Naive thymus-derived CD4-positive, alpha-beta T cell (primary cell): ENCODE data around the gene SENP7. TPM values are rescaled to one million over a fixed set of nuclear protein-coding genes. Genes with fewer than 3 reads are reported as not detected.

Experiments used
- ATAC-seq: fragments of 150-1000 bp; cut with Tn5 transposase; 2 replicates; pipeline ENCODE4 v1.10.0; 2021; ENCODE audit warnings: mild to moderate bottlenecking, moderate library complexity
- CTCF ChIA-PET: fragments of 350-600 bp; sonication (Branson Sonifier 250); formaldehyde crosslinking; loops from one replicate; lab custom pipeline; 2021; ENCODE audit warnings: antibody characterized with exemption; lab: Charles Lee
- POLR2A ChIA-PET: fragments of 350-600 bp; sonication (Branson Sonifier 250); formaldehyde crosslinking; loops from one replicate; lab custom pipeline; 2021; ENCODE audit warnings: antibody characterized with exemption, inconsistent platforms; lab: Charles Lee
- DNase-seq, 9 donors: peaks; one replicate each; pipeline versions ENCODE4 v3.0.0 to v3.0.0-alpha.2; 2020 to 2022; ENCODE audit warnings: mixed read lengths in 1 of 9
- H3K27ac ChIP-seq: one replicate; pipeline ENCODE4 v1.7.0; 2013; ENCODE audit warnings: mild to moderate bottlenecking, low read depth, low read length, moderate library complexity
- H3K27me3 ChIP-seq, 2 donors: one replicate each; pipeline ENCODE4 v1.7.0; 2013; ENCODE audit warnings: low read length in 2 of 2, mild to moderate bottlenecking in 2 of 2, moderate library complexity in 2 of 2; ENCODE audit not compliant: control insufficient read depth in 2 of 2, insufficient read depth in 2 of 2
- H3K36me3 ChIP-seq, 3 experiments: 1 replicate in 2 of 3; 2 replicates in 1 of 3; pipeline ENCODE4 v1.7.0; 2013; ENCODE audit warnings: low read length in 3 of 3, mild to moderate bottlenecking in 3 of 3, moderate library complexity in 1 of 3; ENCODE audit not compliant: insufficient read depth in 3 of 3, control insufficient read depth in 2 of 3
- H3K4me1 ChIP-seq, 2 donors: one replicate each; pipeline ENCODE4 v1.7.0; 2013; ENCODE audit warnings: low read length in 2 of 2, mild to moderate bottlenecking in 2 of 2, moderate library complexity in 1 of 2; ENCODE audit not compliant: control insufficient read depth in 2 of 2, insufficient read depth in 2 of 2
- H3K4me3 ChIP-seq: 2 replicates; pipeline ENCODE4 v1.7.0; 2013; ENCODE audit warnings: mild to moderate bottlenecking, low read length
- H3K9me3 ChIP-seq, 3 experiments: 1 replicate in 2 of 3; 2 replicates in 1 of 3; pipeline ENCODE4 v1.7.0; 2013; ENCODE audit warnings: low read length in 3 of 3; ENCODE audit not compliant: control insufficient read depth in 2 of 3
- H3K27ac Mint-ChIP-seq, 9 donors: one replicate each; pipeline ENCODE4 v1.8.0; 2020 to 2022; ENCODE audit warnings: mixed read lengths in 9 of 9, mild to moderate bottlenecking in 8 of 9, moderate library complexity in 5 of 9, inconsistent platforms in 2 of 9
- H3K27me3 Mint-ChIP-seq, 5 donors: one replicate each; pipeline ENCODE4 v1.8.0; 2021 to 2022; ENCODE audit warnings: mixed read lengths in 5 of 5, mild to moderate bottlenecking in 1 of 5
- H3K36me3 Mint-ChIP-seq, 5 donors: one replicate each; pipeline ENCODE4 v1.8.0; 2020 to 2022; ENCODE audit warnings: mixed read lengths in 5 of 5, mild to moderate bottlenecking in 3 of 5, inconsistent platforms in 1 of 5
- H3K4me1 Mint-ChIP-seq, 7 donors: one replicate each; pipeline ENCODE4 v1.8.0; 2020 to 2022; ENCODE audit warnings: mixed read lengths in 7 of 7, mild to moderate bottlenecking in 3 of 7, inconsistent platforms in 1 of 7
- H3K4me3 Mint-ChIP-seq, 10 donors: one replicate each; pipeline ENCODE4 v1.8.0; 2020 to 2022; ENCODE audit warnings: mild to moderate bottlenecking in 10 of 10, mixed read lengths in 10 of 10, moderate library complexity in 6 of 10, inconsistent platforms in 2 of 10
- H3K9me3 Mint-ChIP-seq, 11 donors: one replicate each; pipeline ENCODE4 v1.8.0; 2020 to 2022; ENCODE audit warnings: mixed read lengths in 11 of 11, mild to moderate bottlenecking in 4 of 11, inconsistent platforms in 1 of 11, moderate library complexity in 1 of 11
- intact Hi-C, 2 donors: fragments of 100-400 bp; cut with micrococcal nuclease; formaldehyde crosslinking; loops; one replicate each; pipeline ENCODE4 v1.15.1; 2023
- polyA plus RNA-seq, 2 donors: library from polyadenylated mRNA; unstranded; fragments of 300-500 nt; fragmentation: Illumina TruSeq; gene quantifications; one replicate each; pipeline ENCODE4 v1.2.3, GENCODE V29; 2021
- total RNA-seq, 6 experiments: library from RNA in 5 of 6; stranded (reverse) in 5 of 6; gene quantifications; 1 replicate in 5 of 6; 2 replicates in 1 of 6; pipeline ENCODE4 v1.2.3 and lab custom pipeline; 2021 to 2026

The SENP7 gene
- total and polyA plus RNA-seq, 7 experiments from 2014 or later = 14.0 to 79.0 (median 48.5) TPM

GRCh38 chr3:101518421-101518871 is 5.4 kb upstream of the SENP7 start:
- H3K9me3 ChIP-seq = no peaks in the 10 kb centered on the region
- ChIA-PET CTCF (interaction anchor here (0.7 kb wide), 1 partner anchor 46 kb away, joined by 3 read pairs; no protein-coding TSS in a partner anchor), POLR2A (interaction anchor here (0.6 to 7.6 kb wide), 16 partner anchors 9 to 309 kb away, joined by 3 to 73 read pairs (median 6); partner anchors contain the start of genes PCNP, TRMT10C and ZBTB11)
- H3K36me3 ChIP-seq = no peaks in the 10 kb centered on the region
- peak overlapping the region; percentile 87 to 98 (median 96) for H3K27ac Mint-ChIP-seq
- peaks cover 0 to 21% (median 2%) of the 10 kb centered on the region in 5 donors for H3K36me3 Mint-ChIP-seq
- DNase-seq (peak in 8 of 9 donors; percentile 40 to 82 (median 76)), ATAC-seq (peak; percentile 91)
- H3K4me3 ChIP-seq = peak overlapping the region; percentile 17
- peaks cover 0 to 5% (median 0%) of the 10 kb centered on the region in 11 donors for H3K9me3 Mint-ChIP-seq
- intact Hi-C loops = loop anchor here (1.0 kb wide), 5 partner anchors 26 to 1117 kb away; partner anchors contain the start of genes TRMT10C (in 2 of the 2), LNP1 (in 1 of the 2) and TOMM70 (in 1 of the 2)
- H3K4me3 Mint-ChIP-seq = peak overlapping the region; percentile 35 to 82 (median 62)
- H3K27me3 Mint-ChIP-seq = no peaks in the 10 kb centered on the region
- peaks cover 20 to 80% (median 71%) of the 10 kb centered on the region in 7 donors for H3K4me1 Mint-ChIP-seq
- H3K27ac ChIP-seq = peak overlapping the region; percentile 77
- H3K4me1 ChIP-seq = peaks cover 54 to 62% of the 10 kb centered on the region in 2 donors
- no peaks in the 10 kb centered on the region for H3K27me3 ChIP-seq

- peak overlapping the region; percentile 96 to 100 (median 98) for H3K27ac Mint-ChIP-seq
- H3K4me3 Mint-ChIP-seq = peak overlapping the region; percentile 98 to 100 (median 100)
- Histone ChIP-seq H3K9me3 (no peaks in the 10 kb centered on the region), H3K27me3 (no peaks in the 10 kb centered on the region), H3K27ac (peak overlapping the region; percentile 92), H3K4me1 (peaks cover 30 to 47% of the 10 kb centered on the region in 2 donors), H3K4me3 (peak overlapping the region; percentile 84), H3K36me3 (peaks cover 0 to 7% (median 0%) of the 10 kb centered on the region in 3 experiments)
- ChIA-PET POLR2A (interaction anchor here (0.9 to 3.9 kb wide), 11 partner anchors 8 to 60 kb away, joined by 3 to 26 read pairs (median 8); partner anchors contain the start of genes PCNP and TRMT10C), CTCF (interaction anchor here (0.7 to 1.1 kb wide), 2 partner anchors 46 to 164 kb away, joined by 3 read pairs; no protein-coding TSS in a partner anchor)
- intact Hi-C loops = loop anchor here (1.0 to 5.0 kb wide), 11 partner anchors 8 to 806 kb away; partner anchors contain the start of genes PCNP (in 2 of the 2), TRMT10C (in 2 of the 2), CEP97 (in 1 of the 2) and NXPE3 (in 1 of the 2)
- H3K4me1 Mint-ChIP-seq = peaks cover 36 to 79% (median 71%) of the 10 kb centered on the region in 7 donors
- peak; percentile 1 for ATAC-seq
- H3K27me3 Mint-ChIP-seq = peaks cover 0 to 4% (median 0%) of the 10 kb centered on the region in 5 donors
- peaks cover 0 to 12% (median 2%) of the 10 kb centered on the region in 11 donors for H3K9me3 Mint-ChIP-seq
- peaks cover 6 to 20% (median 14%) of the 10 kb centered on the region in 5 donors for H3K36me3 Mint-ChIP-seq
- no peak for DNase-seq
Measured at GRCh38 chr3:101513419-101513986, 491 bp upstream of the SENP7 start.

- peak overlapping the region; percentile 96 to 100 (median 98) for H3K27ac Mint-ChIP-seq
- Histone ChIP-seq H3K27ac (peak overlapping the region; percentile 92), H3K36me3 (peaks cover 0 to 7% (median 0%) of the 10 kb centered on the region in 3 experiments), H3K9me3 (no peaks in the 10 kb centered on the region), H3K27me3 (no peaks in the 10 kb centered on the region), H3K4me3 (peak overlapping the region; percentile 84), H3K4me1 (peaks cover 23 to 37% of the 10 kb centered on the region in 2 donors)
- H3K27me3 Mint-ChIP-seq = peaks cover 0 to 4% (median 0%) of the 10 kb centered on the region in 5 donors
- peaks cover 36 to 79% (median 70%) of the 10 kb centered on the region in 7 donors for H3K4me1 Mint-ChIP-seq
- H3K36me3 Mint-ChIP-seq = peaks cover 6 to 29% (median 23%) of the 10 kb centered on the region in 5 donors
- ChIA-PET CTCF (interaction anchor here (0.6 kb wide), 1 partner anchor 50 kb away, joined by 3 read pairs; no protein-coding TSS in a partner anchor), POLR2A (interaction anchor here (1.4 to 3.9 kb wide), 10 partner anchors 8 to 62 kb away, joined by 3 to 26 read pairs (median 12); partner anchors contain the start of genes PCNP and TRMT10C)
- intact Hi-C loops = loop anchor here (1.0 to 5.0 kb wide), 8 partner anchors 16 to 805 kb away; partner anchors contain the start of genes NXPE3 (in 1 of the 2), TFG (in 1 of the 2) and ZBTB11 (in 1 of the 2)
- peak in 4 of 9 donors; percentile 36 to 44 (median 42) for DNase-seq
- H3K9me3 Mint-ChIP-seq = peaks cover 0 to 12% (median 0%) of the 10 kb centered on the region in 11 donors
- H3K4me3 Mint-ChIP-seq = peak overlapping the region; percentile 98 to 100 (median 100)
- peak; percentile 58 for ATAC-seq
Measured at GRCh38 chr3:101512396-101512645, 691 bp downstream of the SENP7 start.

- intact Hi-C loops = loop anchor here in 1 of 2 donors (5.0 kb wide), 1 partner anchor 803 kb away; the partner anchor contains the start of gene TFG
- peaks cover 23 to 33% of the 10 kb centered on the region in 2 donors for H3K4me1 ChIP-seq
- peak overlapping the region in 9 of 10 donors; percentile 13 to 100 (median 99) for H3K4me3 Mint-ChIP-seq
- H3K27ac Mint-ChIP-seq = peak overlapping the region in 8 of 9 donors; percentile 13 to 98 (median 68)
- H3K9me3 ChIP-seq = no peaks in the 10 kb centered on the region
- CTCF ChIA-PET = interaction anchor here (1.1 kb wide), 1 partner anchor 188 kb away, joined by 3 read pairs; no protein-coding TSS in a partner anchor
- no peak overlapping the region for H3K4me3 ChIP-seq
- no peaks in the 10 kb centered on the region for H3K27me3 ChIP-seq
- peaks cover 51 to 89% (median 83%) of the 10 kb centered on the region in 7 donors for H3K4me1 Mint-ChIP-seq
- peaks cover 0 to 4% (median 0%) of the 10 kb centered on the region in 5 donors for H3K27me3 Mint-ChIP-seq
- POLR2A ChIA-PET = interaction anchor here (1.2 to 5.9 kb wide), 4 partner anchors 10 to 167 kb away, joined by 3 to 53 read pairs (median 6); partner anchors contain the start of genes TRMT10C and ZBTB11
- peaks cover 0 to 12% (median 0%) of the 10 kb centered on the region in 11 donors for H3K9me3 Mint-ChIP-seq
- no peak overlapping the region for H3K27ac ChIP-seq
- no peak for DNase-seq
- H3K36me3 ChIP-seq = peaks cover 0 to 7% (median 0%) of the 10 kb centered on the region in 3 experiments
- H3K36me3 Mint-ChIP-seq = peaks cover 6 to 35% (median 31%) of the 10 kb centered on the region in 5 donors
- no peak for ATAC-seq
Measured at GRCh38 chr3:101509811-101510210, 3.2 kb downstream of the SENP7 start.

GRCh38 chr3:101509281-101509680 is 3.7 kb downstream of the SENP7 start:
- Mint-ChIP-seq H3K4me3 (peak overlapping the region in 7 of 10 donors; percentile 10 to 100 (median 34)), H3K27ac (peak overlapping the region in 8 of 9 donors; percentile 2 to 98 (median 46)), H3K4me1 (peaks cover 52 to 92% (median 83%) of the 10 kb centered on the region in 7 donors), H3K9me3 (peaks cover 0 to 12% (median 0%) of the 10 kb centered on the region in 11 donors), H3K36me3 (peaks cover 6 to 35% (median 31%) of the 10 kb centered on the region in 5 donors), H3K27me3 (peaks cover 0 to 4% (median 0%) of the 10 kb centered on the region in 5 donors)
- intact Hi-C loops = no loop called here
- DNase-seq = no peak
- Histone ChIP-seq H3K36me3 (peaks cover 0 to 7% (median 0%) of the 10 kb centered on the region in 3 experiments), H3K27me3 (no peaks in the 10 kb centered on the region), H3K9me3 (no peaks in the 10 kb centered on the region), H3K4me1 (peaks cover 23 to 33% of the 10 kb centered on the region in 2 donors), H3K4me3 (no peak overlapping the region), H3K27ac (no peak overlapping the region)
- ATAC-seq = no peak
- ChIA-PET POLR2A (interaction anchor here (0.6 to 5.9 kb wide), 4 partner anchors 11 to 168 kb away, joined by 3 to 53 read pairs (median 4); partner anchors contain the start of gene ZBTB11), CTCF (interaction anchor here (1.1 kb wide), 1 partner anchor 187 kb away, joined by 3 read pairs; no protein-coding TSS in a partner anchor)
